ENCODE measurements around the gene PPP1R13B.

Gene PPP1R13B

DNA sequence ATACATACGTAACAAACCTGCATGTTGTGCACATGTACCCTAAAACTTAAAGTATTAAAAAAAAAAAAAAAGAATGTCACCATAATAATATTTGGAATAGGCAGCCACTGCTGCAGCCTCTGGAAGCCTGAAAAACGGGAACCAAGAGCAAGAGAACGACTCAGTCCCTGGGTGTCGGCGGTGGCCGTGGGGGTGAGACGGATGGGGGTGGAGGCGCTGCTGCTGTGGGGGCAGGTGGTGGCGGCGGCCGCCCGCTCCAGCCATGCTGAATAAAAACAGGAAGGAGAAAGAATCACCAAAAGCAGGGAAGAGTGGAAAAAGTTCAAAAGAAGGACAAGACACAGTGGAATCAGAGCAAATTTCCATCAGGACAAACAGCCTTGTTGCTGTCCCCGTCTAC is 84.8 kb downstream of the PPP1R13B start:
- no peak for DNase-seq
- in situ Hi-C loops (cut with HindIII; ENCODE audit: low pct_ligation_motif_present, low pct_unique_long_range_greater_than_20kb, low sequenced_read_pairs): no loop called here

GRCh38 chr14:103762036-103762435 is 85.3 kb downstream of the PPP1R13B start:
- in situ Hi-C loops (cut with HindIII; ENCODE audit: low pct_ligation_motif_present, low pct_unique_long_range_greater_than_20kb, low sequenced_read_pairs): no loop called here

DNA sequence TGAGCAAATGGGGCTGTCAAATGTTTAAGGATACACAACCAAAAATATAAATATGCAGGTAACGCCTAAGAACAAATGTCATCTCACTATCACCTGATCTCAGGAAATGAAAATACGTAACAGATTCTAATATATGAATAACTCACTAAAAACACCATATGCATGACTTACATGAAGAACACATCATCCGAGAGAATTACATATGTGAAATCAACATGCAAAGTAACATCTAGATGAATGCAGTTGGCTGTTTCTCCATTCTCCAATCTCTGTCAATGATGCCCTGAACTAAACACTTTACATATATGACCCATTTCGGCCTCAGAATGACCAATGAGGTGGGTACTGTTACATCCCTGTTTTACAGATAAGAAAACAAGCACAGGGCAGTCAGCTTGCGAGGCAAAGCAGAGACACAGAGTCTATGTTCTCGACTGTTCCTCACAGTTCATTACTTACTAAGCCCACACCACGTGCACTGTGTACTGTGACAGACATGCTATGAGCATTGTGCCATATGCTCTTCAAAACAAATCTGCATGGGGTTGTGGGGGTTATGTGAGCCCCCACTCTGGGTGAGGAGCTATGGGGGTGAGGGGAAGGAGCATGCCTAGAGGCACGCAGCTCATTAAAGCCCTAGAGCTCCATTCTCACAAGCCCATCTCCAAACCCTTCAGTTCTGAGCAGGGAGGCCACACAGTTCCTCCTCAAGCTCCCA is 89.2 kb downstream of the PPP1R13B start:
- in situ Hi-C loops (cut with HindIII; ENCODE audit: low pct_ligation_motif_present, low pct_unique_long_range_greater_than_20kb, low sequenced_read_pairs): no loop called here

More at GRCh38 chr14:103762036-103762435, 85.3 kb downstream of the PPP1R13B start:
- DNase-seq: peak; percentile 9

GRCh38 chr14:103755060-103755459 is 92.3 kb downstream of the PPP1R13B start:
- no peak for DNase-seq
- in situ Hi-C loops (cut with HindIII; ENCODE audit: low pct_ligation_motif_present, low pct_unique_long_range_greater_than_20kb, low sequenced_read_pairs): no loop called here

More for the DNA sequence above, 89.2 kb downstream of the PPP1R13B start:
- DNase-seq: no peak

- no peak for DNase-seq
- in situ Hi-C loops (cut with HindIII; ENCODE audit: low pct_ligation_motif_present, low pct_unique_long_range_greater_than_20kb, low sequenced_read_pairs): no loop called here
Observed at GRCh38 chr14:103753774-103754173, 93.6 kb downstream of the PPP1R13B start.

- in situ Hi-C loops (cut with HindIII; ENCODE audit: low pct_ligation_motif_present, low pct_unique_long_range_greater_than_20kb, low sequenced_read_pairs): no loop called here
- no peak for DNase-seq
Observed at GRCh38 chr14:103749860-103750259, 97.5 kb downstream of the PPP1R13B start.

DNA sequence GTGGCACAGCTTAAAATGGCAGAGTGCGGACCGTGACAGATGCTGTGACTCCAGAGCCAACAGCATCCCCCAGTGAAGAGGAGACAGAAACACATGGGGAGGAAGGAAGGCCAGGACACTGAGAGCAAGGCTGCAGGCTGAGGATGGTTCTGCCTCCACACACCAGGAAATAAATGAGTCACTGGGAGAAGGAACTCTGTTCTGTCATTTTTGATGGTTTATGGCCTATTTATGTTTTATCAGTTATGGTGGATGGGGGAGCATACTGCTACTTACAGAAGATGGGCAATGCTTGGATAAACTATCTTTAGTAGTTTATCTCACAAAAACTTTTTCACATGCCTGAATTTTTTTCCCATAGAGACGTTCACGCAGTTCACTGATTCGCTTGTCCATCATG is 97.9 kb downstream of the PPP1R13B start:
- DNase-seq: no peak
- in situ Hi-C loops (cut with HindIII; ENCODE audit: low pct_ligation_motif_present, low pct_unique_long_range_greater_than_20kb, low sequenced_read_pairs): no loop called here

DNA sequence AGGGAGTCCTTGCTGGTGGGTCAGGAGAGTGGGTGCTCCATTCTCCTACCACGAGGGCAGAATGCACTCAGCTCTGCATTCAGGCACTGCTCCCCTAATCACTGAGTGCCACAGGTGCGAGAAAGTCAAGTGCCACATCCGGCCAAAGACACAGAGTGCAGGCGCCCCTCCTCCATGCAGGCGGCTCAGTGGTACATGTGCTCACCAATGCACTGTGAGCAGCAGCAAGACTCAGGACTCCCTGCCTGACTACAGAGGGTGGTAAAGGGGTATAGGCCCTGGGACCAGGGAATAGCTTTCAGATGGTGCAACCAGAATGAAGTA is 98.9 kb downstream of the PPP1R13B start:
- no peak for DNase-seq

DNA sequence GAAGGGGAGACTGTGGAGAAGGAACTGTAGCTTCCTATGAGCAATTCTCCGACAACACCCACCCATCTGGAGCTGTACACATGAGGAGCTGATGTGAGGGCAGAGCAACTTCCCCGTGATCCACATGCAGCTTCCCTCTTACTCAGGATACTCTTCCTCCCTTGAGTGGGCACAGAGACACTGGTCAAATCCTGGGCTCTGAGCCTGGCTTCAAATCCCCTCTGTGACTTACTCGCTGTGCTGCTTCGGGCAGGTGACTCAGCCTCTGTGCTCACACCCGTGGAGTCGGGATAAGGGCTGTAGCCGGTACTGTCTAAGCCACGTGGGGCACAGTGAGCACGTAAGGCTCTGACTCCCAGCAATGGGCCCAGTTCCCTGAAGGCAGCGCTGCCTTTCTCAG is 100.7 kb downstream of the PPP1R13B start:
- in situ Hi-C loops (cut with HindIII; ENCODE audit: low pct_ligation_motif_present, low pct_unique_long_range_greater_than_20kb, low sequenced_read_pairs): no loop called here
- peak; percentile 59 for DNase-seq

More for the DNA sequence above, 98.9 kb downstream of the PPP1R13B start:
- in situ Hi-C loops (cut with HindIII; ENCODE audit: low pct_ligation_motif_present, low pct_unique_long_range_greater_than_20kb, low sequenced_read_pairs): no loop called here

DNA sequence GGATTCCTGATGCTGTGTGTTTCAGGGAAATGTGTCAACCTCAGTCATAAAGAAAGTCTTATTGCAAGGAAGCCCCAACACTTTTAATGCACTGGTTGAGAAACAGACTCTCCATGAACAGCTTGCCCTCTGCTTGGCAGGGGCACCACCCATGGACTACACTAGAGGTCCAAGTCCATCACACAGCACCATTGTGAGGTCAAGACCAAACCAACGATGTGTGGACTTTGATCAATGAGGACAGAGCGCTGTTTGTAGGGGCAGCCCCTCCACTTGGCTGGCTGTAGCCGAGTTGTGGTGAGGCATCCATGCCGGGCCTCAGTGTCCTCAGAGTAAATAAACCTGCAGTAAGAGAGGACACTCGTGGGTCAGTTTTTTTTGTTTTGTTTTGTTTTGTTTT is 102.0 kb downstream of the PPP1R13B start:
- no peak for DNase-seq
- in situ Hi-C loops (cut with HindIII; ENCODE audit: low pct_ligation_motif_present, low pct_unique_long_range_greater_than_20kb, low sequenced_read_pairs): no loop called here

DNA sequence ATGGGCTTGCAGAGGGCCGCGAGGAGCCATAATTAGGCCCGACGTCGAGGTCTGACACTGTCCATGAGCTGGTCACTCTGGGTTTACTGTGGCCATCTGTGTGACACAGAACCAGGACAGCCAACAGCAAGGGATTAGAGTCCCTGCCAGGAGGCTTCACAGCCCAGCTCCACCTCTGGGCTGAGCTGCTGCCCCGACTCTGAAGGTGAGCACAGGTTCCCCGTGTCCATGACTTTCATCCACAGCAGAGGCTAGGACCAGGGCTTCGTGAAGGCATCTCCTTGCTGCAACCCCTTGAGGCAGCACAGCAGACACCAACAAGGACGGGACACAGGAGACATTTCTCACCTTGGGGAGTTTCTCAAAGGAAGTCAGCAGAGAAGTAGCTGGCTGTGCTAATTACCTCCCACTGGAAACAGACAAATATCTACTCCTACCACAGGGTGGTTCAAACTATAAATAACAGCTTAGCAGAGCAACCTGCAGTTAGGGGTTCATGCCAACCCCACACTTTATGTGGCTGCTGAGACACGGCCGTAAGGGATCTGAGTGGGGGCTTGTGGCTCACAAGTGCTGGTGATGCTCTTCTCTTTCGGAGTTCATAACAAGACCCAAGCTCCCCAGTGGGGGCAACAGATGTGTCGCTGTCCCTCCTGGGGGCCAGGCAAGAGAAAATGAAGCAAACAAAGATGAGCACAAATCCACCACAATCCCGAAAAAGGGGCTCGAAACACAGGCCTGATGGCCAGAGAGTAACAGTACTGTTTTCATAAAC is 102.6 kb downstream of the PPP1R13B start:
- in situ Hi-C loops (cut with HindIII; ENCODE audit: low pct_ligation_motif_present, low pct_unique_long_range_greater_than_20kb, low sequenced_read_pairs): no loop called here
- no peak for DNase-seq

DNA sequence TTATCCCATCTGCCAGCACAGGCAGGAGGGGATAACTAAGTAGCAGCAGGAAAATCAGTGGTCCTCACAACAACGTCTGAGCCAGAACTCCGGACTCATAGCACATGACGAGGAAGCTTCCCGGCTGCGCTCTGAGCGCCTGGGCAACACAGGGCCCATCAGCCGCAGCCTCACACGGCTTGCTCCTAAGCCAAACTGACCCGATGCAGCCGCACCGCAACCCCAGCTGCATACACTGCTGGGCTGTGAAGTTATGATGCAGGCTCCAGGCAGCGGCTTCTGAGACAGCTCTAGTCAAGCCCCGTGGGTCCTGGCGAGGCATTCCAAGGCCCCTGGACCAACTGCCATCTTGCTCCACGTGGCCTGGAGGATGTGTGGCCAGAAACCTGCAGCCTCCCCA is 103.7 kb downstream of the PPP1R13B start:
- no peak for DNase-seq
- in situ Hi-C loops (cut with HindIII; ENCODE audit: low pct_ligation_motif_present, low pct_unique_long_range_greater_than_20kb, low sequenced_read_pairs): no loop called here

DNA sequence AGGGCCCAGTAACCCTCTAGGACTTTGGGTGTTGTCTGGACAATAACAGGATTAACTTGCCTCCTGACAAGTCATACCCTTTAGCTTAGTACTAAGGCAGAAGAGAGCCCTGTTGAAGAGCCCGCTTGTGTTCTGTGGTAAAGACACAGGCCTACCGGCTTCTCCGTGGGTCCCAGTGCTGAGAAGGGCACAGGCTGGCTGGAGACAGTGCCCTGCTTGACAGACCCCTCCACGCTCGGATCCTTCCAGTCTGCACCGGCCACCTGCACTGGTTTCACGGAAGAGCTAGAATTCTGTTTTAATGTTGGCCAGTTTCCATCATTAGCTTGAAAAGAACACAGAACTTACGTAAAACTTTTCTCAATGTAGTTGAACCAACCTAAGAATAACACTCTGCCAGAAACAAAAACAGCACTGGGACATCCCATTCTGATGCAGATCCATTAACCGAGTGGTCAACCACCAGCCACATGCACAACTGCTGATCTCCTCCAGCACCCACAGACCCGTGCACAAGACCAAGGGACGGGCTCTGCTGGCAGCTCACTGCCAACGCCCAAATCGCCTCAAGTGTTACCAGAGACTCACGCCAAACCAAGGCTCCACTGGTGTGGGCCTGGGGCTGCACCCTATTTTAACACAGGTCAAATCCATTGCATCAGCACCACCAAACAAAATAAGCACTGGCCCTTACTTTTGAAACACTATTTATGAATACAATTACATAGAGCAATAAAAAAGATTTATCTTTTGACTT is 104.7 kb downstream of the PPP1R13B start:
- in situ Hi-C loops (cut with HindIII; ENCODE audit: low pct_ligation_motif_present, low pct_unique_long_range_greater_than_20kb, low sequenced_read_pairs): no loop called here
- DNase-seq: no peak

GRCh38 chr14:103741876-103742275 is 105.5 kb downstream of the PPP1R13B start:
- in situ Hi-C loops (cut with HindIII; ENCODE audit: low pct_ligation_motif_present, low pct_unique_long_range_greater_than_20kb, low sequenced_read_pairs): no loop called here

DNA sequence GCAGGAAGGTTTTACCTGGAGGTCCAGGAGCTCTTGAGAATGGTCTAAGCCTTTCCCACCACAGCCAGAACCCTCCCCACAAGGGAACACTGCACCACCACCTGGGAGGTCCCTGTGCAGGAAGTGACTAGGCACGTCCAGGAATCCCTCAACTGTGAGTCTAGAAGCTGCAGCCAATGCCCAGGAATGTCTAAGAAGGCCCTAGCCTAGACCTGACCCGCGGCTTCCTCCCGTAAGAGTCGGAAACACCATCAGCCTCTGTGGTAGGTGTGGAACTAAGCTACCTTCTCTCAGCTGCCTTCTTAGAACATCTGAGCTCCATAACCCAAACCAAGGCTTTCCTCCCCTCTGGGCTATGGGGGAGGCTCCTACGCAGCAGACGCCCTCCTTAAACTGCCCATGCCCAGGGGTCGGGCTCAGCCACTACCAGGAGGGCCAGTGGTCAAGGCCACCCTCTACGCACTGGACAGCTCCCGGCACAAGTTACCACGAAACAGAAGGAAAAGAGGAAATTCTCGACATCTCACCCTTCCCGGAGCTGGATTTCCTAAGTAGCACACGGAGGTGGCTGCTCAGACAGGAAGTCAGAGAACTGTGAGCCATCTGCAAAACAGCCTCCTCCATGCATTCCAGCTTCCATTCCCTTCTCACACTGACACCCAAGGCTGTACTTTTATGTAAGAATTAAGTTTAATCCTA is 106.2 kb downstream of the PPP1R13B start:
- in situ Hi-C loops (cut with HindIII; ENCODE audit: low pct_ligation_motif_present, low pct_unique_long_range_greater_than_20kb, low sequenced_read_pairs): no loop called here
- no peak for DNase-seq

More at GRCh38 chr14:103741876-103742275, 105.5 kb downstream of the PPP1R13B start:
- no peak for DNase-seq

DNA sequence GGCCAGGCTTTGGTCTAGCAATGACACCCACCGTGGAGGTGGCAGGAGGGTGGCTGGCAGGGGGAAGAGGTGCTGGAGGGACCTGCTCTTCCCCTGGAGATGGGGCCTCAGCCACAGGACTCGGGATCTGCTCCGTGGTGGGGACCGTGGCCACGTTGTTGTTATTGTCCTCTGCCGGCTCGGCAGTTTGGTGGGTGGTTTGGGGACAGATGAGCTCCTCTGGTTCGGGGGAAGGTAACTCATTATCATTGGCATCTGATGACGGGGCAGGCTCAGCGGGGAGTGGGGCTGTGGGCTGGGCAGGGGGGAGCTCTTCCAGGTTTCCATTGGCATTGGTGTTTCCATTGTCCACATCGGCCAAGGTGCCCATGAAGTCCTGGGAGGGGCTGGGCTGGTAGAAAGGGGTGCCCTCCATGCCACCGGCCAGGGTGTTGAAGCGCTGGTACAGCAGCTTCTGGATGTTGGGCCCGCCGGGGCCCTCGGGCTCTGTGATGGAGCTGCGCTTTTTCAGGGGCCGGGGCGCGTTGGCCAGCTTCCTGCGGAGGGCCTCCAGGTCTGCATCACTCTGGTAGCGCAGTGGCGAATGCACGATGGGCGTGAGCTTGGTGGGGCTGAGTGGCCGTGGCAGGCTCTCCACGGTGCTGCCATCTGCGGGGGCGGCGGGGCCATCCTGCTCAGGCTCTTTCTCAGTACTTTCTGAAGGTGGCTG is 107.4 kb downstream of the PPP1R13B start:
- in situ Hi-C loops (cut with HindIII; ENCODE audit: low pct_ligation_motif_present, low pct_unique_long_range_greater_than_20kb, low sequenced_read_pairs): no loop called here
- no peak for DNase-seq

GRCh38 chr14:103739466-103739792 is 107.9 kb downstream of the PPP1R13B start:
- DNase-seq: no peak
- in situ Hi-C loops (cut with HindIII; ENCODE audit: low pct_ligation_motif_present, low pct_unique_long_range_greater_than_20kb, low sequenced_read_pairs): no loop called here

- DNase-seq: no peak
- in situ Hi-C loops (cut with HindIII; ENCODE audit: low pct_ligation_motif_present, low pct_unique_long_range_greater_than_20kb, low sequenced_read_pairs): no loop called here
Observed at GRCh38 chr14:103738701-103739451, 108.5 kb downstream of the PPP1R13B start.
